Fibroblast of peridontal ligament (primary cell): ENCODE measurements around the gene CCR9.
A peak's percentile ranks its signal among the peaks of the same experiment; 100 is the strongest.
"Not testable (repeated sequence)": the region's sequence is repeated elsewhere in the genome, so short reads cannot be mapped to it uniquely, and the experiment has no call there.

ENCODE experiments used
- DNase-seq: peaks from one replicate; pipeline ENCODE4 v3.0.0-alpha.2; 2010; ENCODE audit errors: extremely low read depth

The CCR9 gene

GRCh38 chr3:45885979-45886705 lies at the start of gene CCR9:
Gene CCR9 (plus strand): TSS chr3:45886543. CDS start chr3:45894934, 8,391 bp downstream.
- no peak for DNase-seq

GRCh38 chr3:45838466-45838865 lies 47.9 kb upstream of the CCR9 start:
- no peak for DNase-seq

GRCh38 chr3:45841420-45841756 lies 45.0 kb upstream of the CCR9 start:
- peak; percentile 25 for DNase-seq

GRCh38 chr3:45841757-45842491 lies 44.4 kb upstream of the CCR9 start, which contains the start of gene LZTFL1:
Gene LZTFL1 (minus strand): TSS chr3:45842119. CDS start chr3:45841991, 128 bp downstream.
- peak; percentile 99 for DNase-seq

- DNase-seq, result no peak
Measured at GRCh38 chr3:45842851-45843625, 43.3 kb upstream of the CCR9 start.

- DNase-seq, result no peak
Measured at GRCh38 chr3:45844616-45845015, 41.7 kb upstream of the CCR9 start.

GRCh38 chr3:45848392-45848791 lies 38.0 kb upstream of the CCR9 start:
- DNase-seq, result no peak

- DNase-seq, result no peak
Measured at GRCh38 chr3:45852828-45853227, 33.5 kb upstream of the CCR9 start.

GRCh38 chr3:45856323-45856722 lies 30.0 kb upstream of the CCR9 start:
- DNase-seq, result not testable (repeated sequence)

GRCh38 chr3:45857024-45857423 lies 29.3 kb upstream of the CCR9 start:
- not testable (repeated sequence) for DNase-seq

- DNase-seq, result no peak
Measured at GRCh38 chr3:45858809-45859543, 27.4 kb upstream of the CCR9 start.

GRCh38 chr3:45860481-45860880 lies 25.9 kb upstream of the CCR9 start:
- DNase-seq, result no peak

GRCh38 chr3:45861043-45861719 lies 25.2 kb upstream of the CCR9 start:
- DNase-seq, result no peak

- no peak for DNase-seq
Measured at GRCh38 chr3:45864760-45865519, 21.4 kb upstream of the CCR9 start.

GRCh38 chr3:45865563-45865962 lies 20.8 kb upstream of the CCR9 start:
- no peak for DNase-seq

GRCh38 chr3:45868213-45868612 lies 18.1 kb upstream of the CCR9 start:
- no peak for DNase-seq

- DNase-seq, result no peak
Measured at GRCh38 chr3:45868650-45869049, 17.7 kb upstream of the CCR9 start.

- DNase-seq, result no peak
Measured at GRCh38 chr3:45869638-45870037, 16.7 kb upstream of the CCR9 start.

GRCh38 chr3:45870099-45870498 lies 16.2 kb upstream of the CCR9 start:
- no peak for DNase-seq

GRCh38 chr3:45871780-45872179 lies 14.6 kb upstream of the CCR9 start:
- no peak for DNase-seq
